Bronchial epithelial cell (primary cell): ENCODE measurements around the gene TMC8. TPM values are rescaled to one million over a fixed set of nuclear protein-coding genes. Genes with fewer than 3 reads are reported as not detected.
"Not testable (repeated sequence)": the region's sequence is repeated elsewhere in the genome, so short reads cannot be mapped to it uniquely, and the experiment has no call there.

Experiments used
- DNase-seq: peaks from one replicate; pipeline ENCODE4 v3.0.0-alpha.2; 2010; ENCODE audit warnings: low read depth
- FAIRE-seq: peaks from 2 replicates; lab custom pipeline; 2011; peaks lifted over from hg19 to GRCh38; lab: Jason Lieb, UNC
- H3K27me3 ChIP-seq: 2 replicates; pipeline ENCODE4 v1.5.1; 2011; ENCODE audit warnings: low read length; ENCODE audit not compliant: control insufficient read depth, insufficient read depth
- H3K36me3 ChIP-seq: 2 replicates; pipeline ENCODE4 v1.5.1; 2011; ENCODE audit warnings: low read length; ENCODE audit not compliant: control insufficient read depth, insufficient read depth
- H3K4me3 ChIP-seq: 2 replicates; pipeline ENCODE4 v1.5.1; 2011; ENCODE audit warnings: mild to moderate bottlenecking, low read depth, low read length, control low read depth
- total RNA-seq: library from RNA; depleted of rRNA; stranded (reverse); fragments of >200 nt; gene quantifications from 2 replicates; pipeline ENCODE4 v1.2.1, GENCODE V29; 2014
- TF ChIP-seq, protein P1 (sequence below): IDR thresholded peaks from 2 replicates; pipeline ENCODE4 v1.5.1; 2011; ENCODE audit warnings: mild to moderate bottlenecking, moderate library complexity, low read length, control low read depth, inconsistent platforms; ENCODE audit not compliant: insufficient read depth, severe bottlenecking

Gene TMC8
- total RNA-seq, 1 donor from 2014 or later: not detected

DNA sequence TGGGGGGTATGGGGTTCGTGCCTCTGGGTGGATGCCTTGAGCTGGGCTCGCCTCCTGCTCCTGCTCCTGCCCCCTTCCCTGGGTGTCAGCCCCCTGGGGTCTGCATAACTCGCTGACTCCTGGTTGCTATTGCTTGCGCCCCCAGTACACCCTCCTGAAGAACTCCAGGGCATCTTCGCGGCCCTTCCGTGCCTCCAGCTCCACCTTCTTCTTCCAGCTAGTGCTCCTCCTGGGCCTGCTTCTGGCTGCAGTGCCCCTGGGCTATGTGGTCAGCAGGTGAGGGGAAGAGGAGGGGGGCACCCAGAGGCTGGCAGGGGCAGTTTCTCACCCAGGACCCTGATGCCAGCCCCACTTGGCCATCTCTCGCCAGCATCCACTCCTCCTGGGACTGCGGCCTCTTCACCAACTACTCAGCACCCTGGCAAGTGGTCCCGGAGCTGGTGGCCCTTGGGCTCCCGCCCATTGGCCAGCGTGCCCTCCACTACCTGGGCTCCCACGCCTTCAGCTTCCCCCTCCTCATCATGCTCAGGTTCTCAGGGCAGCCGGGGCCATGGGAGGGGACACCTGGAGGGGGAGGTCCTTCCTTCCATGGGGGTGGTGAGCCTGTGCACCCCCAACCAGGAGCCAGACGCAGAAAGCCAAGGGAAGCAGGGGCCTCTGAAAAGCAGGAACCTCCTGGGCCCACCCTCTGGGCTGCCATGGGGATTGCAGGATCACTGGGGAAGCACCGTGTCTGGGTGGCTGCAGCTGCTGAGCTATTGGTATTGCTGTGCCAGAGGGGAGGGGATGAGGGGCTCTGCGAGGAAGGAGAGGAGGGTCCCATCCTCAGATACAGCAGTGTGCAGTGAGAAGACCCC lies 7.9 kb downstream of the TMC8 start:
- TF ChIP-seq, protein P1, sequence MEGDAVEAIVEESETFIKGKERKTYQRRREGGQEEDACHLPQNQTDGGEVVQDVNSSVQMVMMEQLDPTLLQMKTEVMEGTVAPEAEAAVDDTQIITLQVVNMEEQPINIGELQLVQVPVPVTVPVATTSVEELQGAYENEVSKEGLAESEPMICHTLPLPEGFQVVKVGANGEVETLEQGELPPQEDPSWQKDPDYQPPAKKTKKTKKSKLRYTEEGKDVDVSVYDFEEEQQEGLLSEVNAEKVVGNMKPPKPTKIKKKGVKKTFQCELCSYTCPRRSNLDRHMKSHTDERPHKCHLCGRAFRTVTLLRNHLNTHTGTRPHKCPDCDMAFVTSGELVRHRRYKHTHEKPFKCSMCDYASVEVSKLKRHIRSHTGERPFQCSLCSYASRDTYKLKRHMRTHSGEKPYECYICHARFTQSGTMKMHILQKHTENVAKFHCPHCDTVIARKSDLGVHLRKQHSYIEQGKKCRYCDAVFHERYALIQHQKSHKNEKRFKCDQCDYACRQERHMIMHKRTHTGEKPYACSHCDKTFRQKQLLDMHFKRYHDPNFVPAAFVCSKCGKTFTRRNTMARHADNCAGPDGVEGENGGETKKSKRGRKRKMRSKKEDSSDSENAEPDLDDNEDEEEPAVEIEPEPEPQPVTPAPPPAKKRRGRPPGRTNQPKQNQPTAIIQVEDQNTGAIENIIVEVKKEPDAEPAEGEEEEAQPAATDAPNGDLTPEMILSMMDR: no peak
- FAIRE-seq: no peak
- Histone ChIP-seq H3K27me3 (no peaks in the 10 kb centered on the region), H3K4me3 (no peak overlapping the region), H3K36me3 (no peaks in the 10 kb centered on the region)
- no peak for DNase-seq

DNA sequence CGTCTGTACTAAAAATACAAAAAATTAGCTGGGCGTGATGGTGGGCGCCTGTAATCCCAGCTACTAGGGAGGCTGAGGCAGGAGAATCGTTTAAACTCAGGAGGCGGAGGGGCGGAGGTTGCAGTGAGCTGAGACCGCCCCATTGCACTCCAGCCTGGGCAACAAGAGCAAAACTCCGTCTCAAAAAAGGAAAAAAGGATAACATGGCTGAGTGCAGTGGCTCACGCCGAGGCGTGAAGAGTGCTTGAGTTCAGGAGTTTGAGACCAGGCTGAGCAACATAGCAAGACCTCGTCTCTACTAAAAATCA lies 9.2 kb downstream of the TMC8 start:
- not testable (repeated sequence) for H3K4me3 ChIP-seq, DNase-seq, H3K36me3 ChIP-seq, FAIRE-seq, H3K27me3 ChIP-seq

DNA sequence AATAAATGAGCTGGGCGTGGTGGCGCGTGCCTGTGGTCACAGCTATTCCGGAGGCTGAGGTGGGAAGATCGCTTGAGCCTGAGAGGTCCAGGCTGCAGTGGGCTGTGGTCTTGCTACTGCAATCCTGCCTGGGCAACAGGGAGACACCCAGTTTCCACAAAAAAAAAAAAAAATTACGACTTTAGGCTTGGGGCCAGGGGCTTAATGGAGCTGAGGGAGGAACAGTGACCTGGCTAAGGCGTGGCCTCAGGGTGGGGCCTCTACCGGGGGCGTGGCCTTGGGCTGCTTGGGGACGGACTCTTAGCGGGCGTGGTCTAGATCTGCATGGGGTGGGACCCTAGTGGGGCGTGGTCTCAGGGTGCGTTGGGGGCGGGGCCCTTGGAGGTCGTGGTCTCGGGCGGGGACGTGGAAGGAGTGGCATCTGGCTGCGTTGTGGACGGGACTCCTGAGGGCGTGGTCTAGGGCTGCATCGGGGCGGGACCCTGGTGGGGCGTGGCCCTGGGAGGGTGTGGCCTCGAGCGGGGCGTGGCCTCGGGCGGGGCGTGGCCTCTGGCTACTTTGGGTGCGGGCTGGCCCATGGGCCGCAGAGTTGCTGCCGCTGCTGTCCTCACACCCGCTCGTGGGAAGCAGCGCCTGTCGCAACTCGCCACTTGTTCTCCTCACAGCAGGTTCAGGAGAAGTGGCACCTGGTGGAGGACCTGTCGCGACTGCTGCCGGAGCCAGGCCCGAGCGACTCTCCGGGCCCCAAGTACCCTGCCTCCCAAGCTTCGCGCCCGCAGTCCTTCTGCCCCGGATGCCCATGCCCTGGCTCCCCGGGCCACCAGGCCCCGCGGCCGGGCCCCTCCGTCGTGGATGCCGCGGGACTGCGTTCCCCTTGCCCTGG lies 9.8 kb downstream of the TMC8 start:
- DNase-seq (peak; percentile 84), FAIRE-seq (no peak)
- Histone ChIP-seq H3K27me3 (no peaks in the 10 kb centered on the region), H3K4me3 (peak overlapping the region; percentile 13), H3K36me3 (no peaks in the 10 kb centered on the region)
- TF ChIP-seq, protein P1: no peak

DNA sequence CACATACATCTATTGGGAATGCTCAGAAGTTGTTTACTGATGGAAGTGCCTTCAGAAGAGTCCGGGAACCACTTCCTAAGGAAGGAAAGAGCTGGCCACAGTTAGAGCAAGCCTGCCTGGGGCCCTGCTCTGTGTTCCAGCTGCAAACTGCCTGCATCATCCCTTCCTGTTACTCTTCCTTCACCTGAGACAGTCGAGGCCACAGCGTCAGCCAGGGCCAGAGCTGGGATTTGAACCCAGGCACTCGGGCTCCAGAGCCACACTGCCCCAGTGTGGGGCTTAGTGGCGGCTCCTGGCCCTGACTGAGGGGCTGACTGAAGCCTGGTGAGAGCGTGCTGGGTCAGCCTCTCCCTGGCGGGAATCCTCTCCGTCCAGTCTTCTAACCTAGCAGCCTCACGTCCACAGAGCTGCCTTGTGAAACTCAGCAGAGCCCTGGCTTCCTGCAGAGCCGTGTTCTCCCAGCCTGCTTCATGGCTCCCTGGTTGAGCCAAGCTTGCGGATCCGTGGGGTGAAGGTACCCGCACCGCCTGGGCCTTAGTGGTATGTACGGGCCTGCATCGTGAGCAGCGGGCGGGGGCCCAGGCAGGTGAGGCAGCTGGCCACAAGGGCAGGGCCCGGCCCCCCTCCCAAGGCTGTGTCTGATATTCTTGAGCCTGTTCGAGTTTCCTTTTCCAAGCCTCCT lies 11.0 kb downstream of the TMC8 start:
- TF ChIP-seq, protein P1: no peak
- H3K36me3 ChIP-seq: no peaks in the 10 kb centered on the region
- H3K27me3 ChIP-seq: no peaks in the 10 kb centered on the region
- H3K4me3 ChIP-seq: no peak overlapping the region
- DNase-seq (no peak), FAIRE-seq (no peak)

DNA sequence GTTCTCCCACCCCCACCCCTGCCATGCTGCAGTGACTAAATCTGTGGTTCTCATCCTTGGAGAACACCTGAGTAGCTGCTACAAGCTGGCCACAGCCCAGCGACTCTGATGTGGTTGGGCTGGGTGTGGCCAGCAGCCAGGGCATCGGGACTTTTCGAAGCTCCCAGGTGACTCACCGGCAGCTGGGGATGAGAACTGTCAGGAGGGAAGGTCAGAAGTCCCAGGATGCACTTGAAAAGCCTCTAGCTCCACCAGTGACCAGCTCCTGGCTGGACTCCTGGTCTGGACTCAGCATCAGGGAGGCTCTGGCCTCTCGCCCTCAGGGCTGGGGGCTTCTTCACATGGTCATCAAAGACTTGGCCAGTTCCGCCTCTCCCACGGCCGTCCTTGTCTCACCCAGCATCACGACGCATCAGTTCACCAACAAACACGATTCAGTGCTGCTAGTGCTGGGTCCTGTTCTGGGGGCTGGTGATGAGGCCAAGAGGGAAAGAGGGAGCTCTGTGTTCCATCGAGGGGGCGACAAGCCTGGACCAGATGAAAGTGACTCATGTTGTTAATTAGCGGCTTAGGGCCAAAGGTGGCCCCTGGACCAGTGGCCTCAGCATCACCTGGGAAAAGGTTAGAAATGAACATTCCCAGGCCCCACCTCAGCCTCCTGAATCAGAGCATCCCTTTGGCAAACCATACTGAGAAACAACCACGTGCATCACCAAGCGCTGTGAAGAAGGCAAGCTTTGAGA lies 11.7 kb downstream of the TMC8 start:
- FAIRE-seq (peak; percentile 68), DNase-seq (peak; percentile 97)
- no peaks in the 10 kb centered on the region for H3K27me3 ChIP-seq
- TF ChIP-seq, protein P1: no peak
- H3K4me3 ChIP-seq: no peak overlapping the region
- no peaks in the 10 kb centered on the region for H3K36me3 ChIP-seq
